Right atrium auricular region (tissue), 2 donors: ENCODE results near the gene HMOX2. TPM values are rescaled to one million over a fixed set of nuclear protein-coding genes. Genes with fewer than 3 reads are reported as not detected.

ENCODE experiments used
- DNase-seq: peaks from one replicate; pipeline ENCODE4 v3.0.0-alpha.2; 2019; ENCODE audit warnings: low spot score
- H3K27ac ChIP-seq, 2 donors: fragments of 200-600 bp; sonication (generic); 1 replicate in 1 of 2; 2 replicates in 1 of 2; pipeline ENCODE4 v1.5.1; 2016 to 2019
- H3K27me3 ChIP-seq, 2 donors: fragments of 200-600 bp; sonication (generic); one replicate each; pipeline versions ENCODE4 v1.5.1 to v1.6.0; 2017 to 2019
- H3K36me3 ChIP-seq: fragments of 200-600 bp; sonication (generic); one replicate; pipeline ENCODE4 v1.5.1; 2016
- H3K4me1 ChIP-seq, 2 donors: fragments of 200-600 bp; sonication (generic); one replicate each; pipeline versions ENCODE4 v1.5.1 to v1.6.0; 2017 to 2019
- H3K4me3 ChIP-seq, 2 donors: fragments of 200-600 bp; sonication (generic); 1 replicate in 1 of 2; 2 replicates in 1 of 2; pipeline ENCODE4 v1.5.1; 2017 to 2019; ENCODE audit warnings: mild to moderate bottlenecking in 1 of 2, moderate library complexity in 1 of 2
- H3K9me3 ChIP-seq, 2 donors: fragments of 200-600 bp; sonication (generic); one replicate each; pipeline ENCODE4 v1.5.1; 2019
- CTCF ChIP-seq, 2 donors: fragments of 200-600 bp; sonication (generic); IDR thresholded peaks; one replicate each; pipeline ENCODE4 v1.5.1; 2019; ENCODE audit warnings: antibody characterized with exemption in 2 of 2
- total RNA-seq, 2 donors: library from RNA; depleted of rRNA; stranded (reverse); fragments of >200 nt; gene quantifications; one replicate each; pipeline ENCODE4 v1.1.0, GENCODE V29; 2016

HMOX2 gene
- total RNA-seq, 2 donors from 2014 or later, result 98.7 to 101 TPM

GRCh38 chr16:4467916-4468315 is 8.3 kb upstream of the HMOX2 start:
- Histone ChIP-seq H3K27ac (no peak overlapping the region), H3K4me1 (no peaks in the 10 kb centered on the region), H3K36me3 (peaks cover 17% of the 10 kb centered on the region), H3K4me3 (no peak overlapping the region), H3K9me3 (no peaks in the 10 kb centered on the region), H3K27me3 (no peaks in the 10 kb centered on the region)
- DNase-seq, result no peak
- TF ChIP-seq CTCF (IDR thresholded peaks at IDR 0.05), result no peak

DNA sequence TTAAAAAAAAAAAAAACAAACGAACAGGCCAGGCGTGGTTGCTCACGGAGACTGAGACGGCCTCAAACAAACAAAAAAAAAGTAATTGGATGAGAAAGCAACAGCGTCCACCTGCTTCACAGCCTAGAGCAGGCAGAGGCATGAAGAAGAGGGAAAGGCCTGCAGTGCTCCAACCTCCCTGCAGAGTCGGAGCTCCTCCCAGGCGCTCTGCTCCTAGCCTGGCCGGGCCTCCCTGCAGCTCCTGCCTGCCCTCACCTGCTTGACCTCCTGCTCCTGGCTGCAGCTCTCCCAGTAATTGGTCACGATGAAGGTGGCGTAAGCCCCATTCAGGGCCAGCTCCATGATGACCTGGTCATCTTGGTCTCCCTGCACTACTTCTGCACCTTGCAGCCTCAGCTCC is 7.2 kb upstream of the HMOX2 start:
- Histone ChIP-seq H3K36me3 (peaks cover 10% of the 10 kb centered on the region), H3K27ac (no peak overlapping the region), H3K27me3 (no peaks in the 10 kb centered on the region), H3K4me1 (peaks cover 0 to 4% of the 10 kb centered on the region in 2 donors), H3K9me3 (no peaks in the 10 kb centered on the region), H3K4me3 (no peak overlapping the region)
- no peak for TF ChIP-seq CTCF (IDR thresholded peaks at IDR 0.05)
- DNase-seq, result no peak

DNA sequence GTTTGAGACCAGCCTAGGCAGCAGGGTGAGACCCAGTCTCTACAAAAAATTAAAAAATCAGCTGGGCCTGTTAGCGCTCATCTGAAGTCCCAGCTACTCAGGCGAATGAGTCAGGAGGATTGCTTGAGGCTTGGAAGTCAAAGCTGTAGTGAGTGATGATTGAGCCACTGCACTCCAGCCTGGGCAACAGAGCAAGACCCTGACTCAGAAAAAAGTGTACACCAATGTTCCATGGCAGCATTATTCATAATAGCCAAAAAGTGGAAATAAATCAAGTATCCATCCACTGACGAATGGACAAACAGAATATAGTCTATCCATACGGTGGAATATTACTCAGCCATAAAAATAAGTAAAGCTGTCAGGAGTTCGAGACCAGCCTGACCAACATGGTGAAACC is 4.3 kb upstream of the HMOX2 start:
- Histone ChIP-seq H3K9me3 (no peaks in the 10 kb centered on the region), H3K27ac (no peak overlapping the region), H3K4me1 (peaks cover 0 to 24% of the 10 kb centered on the region in 2 donors), H3K36me3 (no peaks in the 10 kb centered on the region), H3K27me3 (no peaks in the 10 kb centered on the region), H3K4me3 (no peak overlapping the region)
- no peak for DNase-seq
- no peak for TF ChIP-seq CTCF (IDR thresholded peaks at IDR 0.05)

- TF ChIP-seq CTCF (IDR thresholded peaks at IDR 0.05), result no peak
- Histone ChIP-seq H3K4me1 (peaks cover 0 to 34% of the 10 kb centered on the region in 2 donors), H3K27ac (no peak overlapping the region), H3K27me3 (no peaks in the 10 kb centered on the region), H3K9me3 (no peaks in the 10 kb centered on the region), H3K36me3 (no peaks in the 10 kb centered on the region), H3K4me3 (no peak overlapping the region)
- DNase-seq, result no peak
These were observed 3.3 kb upstream of the HMOX2 start for GRCh38 chr16:4472880-4473279.

DNA sequence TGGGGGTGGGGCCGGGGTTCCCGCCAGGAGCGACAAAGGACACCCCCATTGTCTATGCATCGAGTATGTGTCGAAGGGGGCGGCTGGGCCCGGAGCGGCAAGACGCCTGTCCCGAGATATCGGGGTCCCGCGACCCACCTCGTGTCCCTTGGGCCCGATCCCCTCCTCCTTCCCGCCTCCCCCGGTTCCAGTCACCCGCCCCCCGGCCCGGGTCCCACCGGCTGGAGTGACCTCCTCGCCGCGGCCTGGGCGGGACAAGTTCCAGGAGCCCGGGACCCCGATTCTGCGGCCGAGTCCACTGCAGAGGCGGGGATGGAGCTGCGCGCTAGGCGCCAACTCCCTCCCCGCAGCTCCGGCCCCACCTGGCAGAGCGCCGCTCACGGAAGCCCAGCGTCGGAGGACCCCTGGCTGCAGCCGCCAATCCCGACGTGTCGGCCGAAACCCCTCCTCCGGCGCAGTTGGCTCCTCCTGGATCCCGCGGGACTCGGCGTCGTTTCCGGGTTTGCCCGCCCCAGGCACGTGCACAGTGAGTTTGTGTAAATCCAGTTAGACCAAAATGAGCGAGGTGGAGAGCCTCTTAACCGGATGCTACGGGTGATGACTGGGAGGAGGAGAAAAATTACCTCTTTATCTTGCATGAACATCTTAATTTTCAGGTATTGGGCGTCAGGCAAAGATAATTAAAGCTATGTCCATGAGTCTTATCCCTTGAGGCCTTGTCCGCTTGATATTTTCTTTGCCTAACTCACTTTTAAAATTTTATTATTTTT is 1.8 kb upstream of the HMOX2 start, which contains the start of gene NMRAL1:
NMRAL1 (minus strand) TSS at position 434 of the 770 bp plus-strand sequence. CDS start 493 bp downstream, outside the sequence.
- H3K4me1 ChIP-seq, result peaks cover 0 to 40% of the 10 kb centered on the region in 2 donors
- H3K4me3 ChIP-seq, result peak within 1 kb of the TSS; percentile 55 to 79
- H3K36me3 ChIP-seq, result no peaks in the 10 kb centered on the region
- TF ChIP-seq CTCF (IDR thresholded peaks at IDR 0.05), result peak in 1 of 2 donors; percentile 34
- DNase-seq, result peak; percentile 94
- H3K27me3 ChIP-seq, result no peaks in the 10 kb centered on the region
- no peaks in the 10 kb centered on the region for H3K9me3 ChIP-seq
- H3K27ac ChIP-seq, result peak within 1 kb of the TSS; percentile 74 to 84
